ENCODE results near the gene FAM204A.

The FAM204A gene

DNA sequence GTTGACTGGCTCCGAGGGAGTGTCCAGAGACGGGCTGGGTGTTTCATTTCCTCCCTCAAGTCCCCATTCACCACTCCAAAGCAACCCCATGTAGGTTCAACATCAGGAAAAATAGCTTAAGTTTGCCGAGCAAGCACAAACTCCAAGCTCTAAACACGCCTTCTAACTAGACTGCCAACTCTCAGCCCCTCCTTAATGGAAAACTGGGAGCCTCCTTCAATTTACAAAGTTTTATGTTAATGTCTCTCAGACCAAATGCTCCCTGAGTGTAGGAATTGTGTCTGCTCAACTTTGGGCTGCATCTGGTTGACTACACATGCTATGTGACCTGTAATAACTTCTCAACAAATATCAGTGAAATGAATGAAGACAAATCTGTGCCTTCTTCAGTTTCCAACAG lies 87.5 kb downstream of the FAM204A start:
- Histone ChIP-seq H3K4me2 (ENCODE audit: low read length) (no peak overlapping the region), H2BK120ac (ENCODE audit: low read depth, low read length) (no peak overlapping the region), H2AK5ac (ENCODE audit: low read length) (no peak overlapping the region), H3K36me3 (ENCODE audit: control insufficient read depth, insufficient read depth, low read length) (no peaks in the 10 kb centered on the region), H4K5ac (ENCODE audit: low read length) (no peak overlapping the region), H3K4me3 (ENCODE audit: low read length) (no peak overlapping the region), H3K27ac (ENCODE audit: low read depth, low read length) (no peak overlapping the region), H3K56ac (ENCODE audit: low read length) (no peak overlapping the region), H3K4ac (ENCODE audit: low read depth, low read length) (no peak overlapping the region), H3K79me1 (ENCODE audit: low read length) (no peaks in the 10 kb centered on the region), H2BK15ac (replicated peaks; ENCODE audit: low read depth) (no peak overlapping the region), H2BK5ac (ENCODE audit: low read length) (no peak overlapping the region), H3K4me1 (ENCODE audit: control insufficient read depth, low read depth, low read length) (peaks cover 2% of the 10 kb centered on the region), H3K9ac (ENCODE audit: low read length) (no peak overlapping the region), H4K8ac (ENCODE audit: low read depth, low read length) (no peak overlapping the region), H3K23ac (ENCODE audit: low read length) (no peak overlapping the region), H3K18ac (ENCODE audit: low read length) (no peak overlapping the region), H3K27me3 (ENCODE audit: insufficient read depth, low read length, poor library complexity) (no peaks in the 10 kb centered on the region), H3K79me2 (ENCODE audit: control insufficient read depth, insufficient read depth, low read length) (no peaks in the 10 kb centered on the region)
- WGBS (ENCODE audit: extremely low coverage, insufficient coverage, low lambda C conversion rate), result no CpG with 5 or more reads among the region's 4 CpGs
- no peak for DNase-seq

DNA sequence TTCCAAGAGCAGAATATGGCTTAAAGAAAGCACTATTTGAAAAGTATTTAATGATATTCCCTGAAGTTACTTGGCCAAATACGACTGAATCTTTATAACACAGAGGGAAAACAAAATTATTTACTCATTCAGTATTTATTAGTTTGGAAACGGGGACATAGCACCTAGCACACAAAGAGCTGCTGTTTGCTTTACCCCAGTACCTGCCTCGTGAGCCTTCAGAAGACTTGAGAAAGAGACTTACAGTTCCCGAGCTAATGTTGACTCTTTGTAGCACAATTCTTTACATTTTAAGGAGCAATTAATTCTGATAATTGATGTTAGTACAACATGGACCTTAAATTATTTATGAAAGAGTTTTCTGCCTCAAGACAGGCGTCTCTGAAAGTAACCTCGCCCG lies 88.7 kb downstream of the FAM204A start:
- no CpG with 5 or more reads among the region's 7 CpGs for WGBS (ENCODE audit: extremely low coverage, insufficient coverage, low lambda C conversion rate)
- H3K4me1 ChIP-seq (ENCODE audit: control insufficient read depth, low read depth, low read length), result peaks cover 2% of the 10 kb centered on the region
- no peaks in the 10 kb centered on the region for H3K36me3 ChIP-seq (ENCODE audit: control insufficient read depth, insufficient read depth, low read length)
- no peak overlapping the region for H3K4me3 ChIP-seq (ENCODE audit: low read length)
- no peak overlapping the region for H3K27ac ChIP-seq (ENCODE audit: low read depth, low read length)
- H2BK15ac ChIP-seq (replicated peaks; ENCODE audit: low read depth), result no peak overlapping the region
- no peak overlapping the region for H2BK120ac ChIP-seq (ENCODE audit: low read depth, low read length)
- DNase-seq, result no peak
- H2AK5ac ChIP-seq (ENCODE audit: low read length), result no peak overlapping the region
- no peak overlapping the region for H2BK5ac ChIP-seq (ENCODE audit: low read length)
- no peak overlapping the region for H3K18ac ChIP-seq (ENCODE audit: low read length)
- H3K79me1 ChIP-seq (ENCODE audit: low read length), result no peaks in the 10 kb centered on the region
- no peaks in the 10 kb centered on the region for H3K27me3 ChIP-seq (ENCODE audit: insufficient read depth, low read length, poor library complexity)
- H3K23ac ChIP-seq (ENCODE audit: low read length), result no peak overlapping the region
- no peak overlapping the region for H3K4me2 ChIP-seq (ENCODE audit: low read length)
- H4K5ac ChIP-seq (ENCODE audit: low read length), result no peak overlapping the region
- H3K4ac ChIP-seq (ENCODE audit: low read depth, low read length), result no peak overlapping the region
- H3K79me2 ChIP-seq (ENCODE audit: control insufficient read depth, insufficient read depth, low read length), result no peaks in the 10 kb centered on the region
- no peak overlapping the region for H4K8ac ChIP-seq (ENCODE audit: low read depth, low read length)
- no peak overlapping the region for H3K56ac ChIP-seq (ENCODE audit: low read length)
- H3K9ac ChIP-seq (ENCODE audit: low read length), result no peak overlapping the region

DNA sequence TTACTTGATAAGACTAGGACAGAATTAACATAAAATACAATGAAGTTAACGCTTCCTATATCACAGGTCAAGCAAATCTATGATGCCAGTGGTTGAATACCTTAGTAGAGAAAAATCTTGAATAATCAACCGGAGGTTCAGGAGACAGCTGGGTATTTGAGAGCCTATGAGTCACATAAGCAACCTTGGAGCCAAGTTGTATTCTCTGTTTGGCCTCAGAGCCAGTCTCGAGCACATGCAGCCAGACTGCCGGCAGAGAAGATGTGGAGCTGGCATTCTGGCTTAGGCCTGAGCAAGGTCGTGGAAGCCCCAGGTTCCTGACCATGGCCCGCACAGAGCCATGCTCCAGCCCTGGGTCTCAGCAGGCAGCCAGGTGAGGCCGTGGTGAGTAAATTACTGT lies 90.3 kb downstream of the FAM204A start:
- Histone ChIP-seq H3K36me3 (ENCODE audit: control insufficient read depth, insufficient read depth, low read length) (no peaks in the 10 kb centered on the region), H2AK5ac (ENCODE audit: low read length) (no peak overlapping the region), H2BK5ac (ENCODE audit: low read length) (no peak overlapping the region), H4K5ac (ENCODE audit: low read length) (no peak overlapping the region), H3K79me2 (ENCODE audit: control insufficient read depth, insufficient read depth, low read length) (no peaks in the 10 kb centered on the region), H2BK15ac (replicated peaks; ENCODE audit: low read depth) (no peak overlapping the region), H4K8ac (ENCODE audit: low read depth, low read length) (no peak overlapping the region), H3K4ac (ENCODE audit: low read depth, low read length) (no peak overlapping the region), H3K27ac (ENCODE audit: low read depth, low read length) (no peak overlapping the region), H3K79me1 (ENCODE audit: low read length) (no peaks in the 10 kb centered on the region), H2BK120ac (ENCODE audit: low read depth, low read length) (no peak overlapping the region), H3K4me3 (ENCODE audit: low read length) (no peak overlapping the region), H3K23ac (ENCODE audit: low read length) (no peak overlapping the region), H3K18ac (ENCODE audit: low read length) (no peak overlapping the region), H3K4me1 (ENCODE audit: control insufficient read depth, low read depth, low read length) (no peaks in the 10 kb centered on the region), H3K27me3 (ENCODE audit: insufficient read depth, low read length, poor library complexity) (peaks cover 3% of the 10 kb centered on the region), H3K4me2 (ENCODE audit: low read length) (no peak overlapping the region), H3K56ac (ENCODE audit: low read length) (no peak overlapping the region), H3K9ac (ENCODE audit: low read length) (no peak overlapping the region)
- WGBS (ENCODE audit: extremely low coverage, insufficient coverage, low lambda C conversion rate), result no CpG with 5 or more reads among the region's 7 CpGs
- no peak for DNase-seq

DNA sequence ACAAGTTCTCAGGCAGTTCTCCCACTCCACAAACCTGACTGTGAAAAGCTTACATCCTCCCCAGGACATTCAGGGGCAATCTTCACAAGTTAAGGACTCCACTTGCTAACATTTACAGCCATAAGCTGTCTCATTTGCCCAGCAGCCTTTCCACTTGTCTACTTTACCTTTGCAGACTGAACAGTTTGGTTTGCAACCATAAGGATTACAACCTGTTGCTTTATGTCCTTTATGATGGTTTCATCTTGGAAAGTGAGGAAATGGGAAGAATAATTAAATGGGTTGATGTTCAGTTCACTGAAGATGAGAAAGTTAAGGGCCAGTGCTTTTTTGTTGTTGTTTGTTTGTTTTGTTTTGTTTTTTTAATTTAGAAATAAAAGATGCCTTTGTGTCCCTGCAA lies 92.4 kb downstream of the FAM204A start:
- peaks cover 3% of the 10 kb centered on the region for H3K27me3 ChIP-seq (ENCODE audit: insufficient read depth, low read length, poor library complexity)
- no peaks in the 10 kb centered on the region for H3K4me1 ChIP-seq (ENCODE audit: control insufficient read depth, low read depth, low read length)
- no peak overlapping the region for H4K5ac ChIP-seq (ENCODE audit: low read length)
- H4K8ac ChIP-seq (ENCODE audit: low read depth, low read length), result no peak overlapping the region
- no peaks in the 10 kb centered on the region for H3K79me1 ChIP-seq (ENCODE audit: low read length)
- H3K4me2 ChIP-seq (ENCODE audit: low read length), result no peak overlapping the region
- no peak overlapping the region for H2BK15ac ChIP-seq (replicated peaks; ENCODE audit: low read depth)
- no peaks in the 10 kb centered on the region for H3K36me3 ChIP-seq (ENCODE audit: control insufficient read depth, insufficient read depth, low read length)
- H3K18ac ChIP-seq (ENCODE audit: low read length), result no peak overlapping the region
- no peaks in the 10 kb centered on the region for H3K79me2 ChIP-seq (ENCODE audit: control insufficient read depth, insufficient read depth, low read length)
- H2BK5ac ChIP-seq (ENCODE audit: low read length), result no peak overlapping the region
- no peak overlapping the region for H2AK5ac ChIP-seq (ENCODE audit: low read length)
- no peak overlapping the region for H3K27ac ChIP-seq (ENCODE audit: low read depth, low read length)
- no peak overlapping the region for H3K23ac ChIP-seq (ENCODE audit: low read length)
- no peak overlapping the region for H3K56ac ChIP-seq (ENCODE audit: low read length)
- no peak overlapping the region for H3K9ac ChIP-seq (ENCODE audit: low read length)
- H3K4ac ChIP-seq (ENCODE audit: low read depth, low read length), result no peak overlapping the region
- no peak for DNase-seq
- no peak overlapping the region for H3K4me3 ChIP-seq (ENCODE audit: low read length)
- no peak overlapping the region for H2BK120ac ChIP-seq (ENCODE audit: low read depth, low read length)

Measured in mesendoderm (in vitro differentiated cells).